OCI-LY7 (cell line): ENCODE results near the gene GPSM1. TPM values are rescaled to one million over a fixed set of nuclear protein-coding genes. Genes with fewer than 3 reads are reported as not detected.
A peak's percentile ranks its signal among the peaks of the same experiment; 100 is the strongest.

Experiments
- BruUV-seq: library from RNA; stranded (reverse); fragments of 400-500 nt; replicated peaks from 2 replicates; lab custom pipeline; 2021; lab: Mats Ljungman, UMichigan
- CTCF ChIA-PET: fragments of 300-600 bp; sonication (Branson Sonifier 250); formaldehyde crosslinking; loops from one replicate; lab custom pipeline; 2022; ENCODE audit warnings: antibody characterized with exemption; ENCODE audit not compliant: unreplicated experiment; lab: Charles Lee
- POLR2A ChIA-PET: fragments of 300-600 bp; sonication (Branson Sonifier 250); formaldehyde crosslinking; loops from one replicate; lab custom pipeline; 2022; ENCODE audit warnings: antibody characterized with exemption; lab: Charles Lee
- DNase-seq: peaks from one replicate; pipeline ENCODE4 v3.0.0-alpha.2; 2015; ENCODE audit warnings: low spot score
- H2AFZ ChIP-seq: fragments of 200-600 bp; sonication (generic), shearing (Covaris generic); 2 replicates; pipeline ENCODE4 v1.6.1; 2014; ENCODE audit warnings: mild to moderate bottlenecking, antibody characterized with exemption, low read length, moderate library complexity
- H3K27ac ChIP-seq: fragments of 200-600 bp; sonication (generic); 2 replicates; pipeline ENCODE4 v1.5.1; 2014; ENCODE audit warnings: mixed run types, low read depth, mild to moderate bottlenecking, moderate library complexity, low read length, inconsistent platforms; ENCODE audit not compliant: poor library complexity, severe bottlenecking
- H3K36me3 ChIP-seq: fragments of 200-600 bp; sonication (generic); 2 replicates; pipeline ENCODE4 v1.6.1; 2014; ENCODE audit warnings: mild to moderate bottlenecking, antibody characterized with exemption, low read length, moderate library complexity, mixed read lengths; ENCODE audit not compliant: insufficient read depth
- H3K4me1 ChIP-seq: fragments of 200-600 bp; sonication (generic); 2 replicates; pipeline ENCODE4 v1.5.1; 2014; ENCODE audit warnings: mild to moderate bottlenecking, low read length; ENCODE audit not compliant: insufficient read depth, poor library complexity, severe bottlenecking
- H3K4me2 ChIP-seq: fragments of 200-600 bp; sonication (generic); 2 replicates; pipeline ENCODE4 v1.6.1; 2014; ENCODE audit warnings: mild to moderate bottlenecking, low read length
- H3K4me3 ChIP-seq: fragments of 200-600 bp; sonication (generic); 2 replicates; pipeline ENCODE4 v1.5.1; 2014; ENCODE audit warnings: mild to moderate bottlenecking, low read depth, low read length; ENCODE audit not compliant: poor library complexity, severe bottlenecking
- H3K79me2 ChIP-seq: fragments of 200-600 bp; sonication (generic); 2 replicates; pipeline ENCODE4 v1.6.1; 2016; ENCODE audit warnings: low read depth, mild to moderate bottlenecking, low read length, moderate library complexity, mixed read lengths; ENCODE audit not compliant: insufficient read depth
- H3K9me2 ChIP-seq: fragments of 200-600 bp; sonication (generic); 2 replicates; pipeline ENCODE4 v1.6.1; 2016; ENCODE audit warnings: mild to moderate bottlenecking, low read length, mixed read lengths; ENCODE audit not compliant: insufficient read depth
- H3K9me3 ChIP-seq: fragments of 200-600 bp; sonication (generic); 2 replicates; pipeline ENCODE4 v1.6.1; 2014; ENCODE audit warnings: mild to moderate bottlenecking, mixed run types, low read length, mixed read lengths
- H4K20me1 ChIP-seq: fragments of 200-600 bp; sonication (generic); 2 replicates; pipeline ENCODE4 v1.6.1; 2014; ENCODE audit warnings: mild to moderate bottlenecking, antibody characterized with exemption, low read length, moderate library complexity, mixed read lengths; ENCODE audit not compliant: insufficient read depth
- CTCF ChIP-seq: fragments of 200-600 bp; sonication (generic); conservative IDR thresholded peaks from 2 replicates; pipeline ENCODE4 v1.5.1; 2014; ENCODE audit warnings: mild to moderate bottlenecking, antibody characterized with exemption, low read length, moderate library complexity, mixed read lengths
- EZH2phosphoT487 ChIP-seq: fragments of 200-600 bp; sonication (generic); IDR thresholded peaks from 2 replicates; pipeline ENCODE4 v1.6.1; 2018; ENCODE audit warnings: low read depth, borderline replicate concordance, mild to moderate bottlenecking, mixed run types, antibody characterized with exemption, low read length, moderate library complexity, mixed read lengths
- intact Hi-C: fragments of 100-400 bp; cut with micrococcal nuclease; formaldehyde crosslinking; loops from one replicate; pipeline ENCODE4 v1.10.0; 2022; ENCODE audit not compliant: unreplicated experiment
- total RNA-seq, 2 experiments: library from RNA; depleted of rRNA in 1 of 2; stranded (reverse); fragments of >200 nt in 1 of 2; shearing (Covaris generic) in 1 of 2; gene quantifications; 2 replicates each; pipeline ENCODE4 v1.2.3, GENCODE V29; 2014 to 2022

The GPSM1 gene
- total RNA-seq, 2 experiments from 2014 or later, result not detected

GRCh38 chr9:136361754-136362449 is 34.6 kb downstream of the GPSM1 start:
- Histone ChIP-seq H4K20me1 (no peaks in the 10 kb centered on the region), H3K79me2 (no peaks in the 10 kb centered on the region), H3K4me1 (peaks cover 12% of the 10 kb centered on the region), H3K36me3 (no peaks in the 10 kb centered on the region), H3K4me2 (no peak overlapping the region), H3K9me2 (no peaks in the 10 kb centered on the region), H3K4me3 (no peak overlapping the region), H3K27ac (no peak overlapping the region), H2AFZ (no peak overlapping the region), H3K9me3 (no peaks in the 10 kb centered on the region)
- ChIA-PET POLR2A (no interaction called here), CTCF (no interaction called here)
- TF ChIP-seq EZH2phosphoT487 (no peak), CTCF (no peak)
- no peak for DNase-seq
- no TSS peak for BruUV-seq
- intact Hi-C loops, result no loop called here

GRCh38 chr9:136362450-136362784 is 35.1 kb downstream of the GPSM1 start:
- Histone ChIP-seq H3K36me3 (no peaks in the 10 kb centered on the region), H3K79me2 (no peaks in the 10 kb centered on the region), H3K4me2 (peak overlapping the region; percentile 60), H2AFZ (no peak overlapping the region), H3K9me3 (no peaks in the 10 kb centered on the region), H3K4me1 (peaks cover 12% of the 10 kb centered on the region), H3K9me2 (no peaks in the 10 kb centered on the region), H3K4me3 (no peak overlapping the region), H4K20me1 (no peaks in the 10 kb centered on the region), H3K27ac (no peak overlapping the region)
- TF ChIP-seq EZH2phosphoT487, result no peak
- TF ChIP-seq CTCF, result no peak
- no TSS peak for BruUV-seq
- CTCF ChIA-PET, result interaction anchor here (1.2 kb wide), 1 partner anchor 48 kb away, joined by 3 read pairs; no protein-coding TSS in a partner anchor
- POLR2A ChIA-PET, result interaction anchor here (0.6 to 1.0 kb wide), 2 partner anchors 47 to 49 kb away, joined by 3 to 5 read pairs; no protein-coding TSS in a partner anchor
- no peak for DNase-seq
- intact Hi-C loops, result no loop called here
